ENCODE results near the gene ANP32A.
A peak's percentile ranks its signal among the peaks of the same experiment; 100 is the strongest.

ANP32A gene

GRCh38 chr15:68732451-68732850, 88.2 kb downstream of the ANP32A start:
- DNase-seq = no peak
- Histone ChIP-seq H3K36me3 (ENCODE audit: control insufficient read depth, insufficient read depth, low read length) (no peaks in the 10 kb centered on the region), H3K4me3 (ENCODE audit: insufficient read depth, low read depth, low read length, poor library complexity, severe bottlenecking) (no peak overlapping the region), H3K27ac (ENCODE audit: insufficient read depth, low read length, poor library complexity, severe bottlenecking) (no peak overlapping the region), H3K4me1 (ENCODE audit: control insufficient read depth, insufficient read depth, low read length, poor library complexity, severe bottlenecking) (no peaks in the 10 kb centered on the region), H3K9me3 (ENCODE audit: control insufficient read depth, low read length) (no peaks in the 10 kb centered on the region), H3K27me3 (replicated peaks; ENCODE audit: control insufficient read depth, insufficient read depth, low read length, poor library complexity, severe bottlenecking) (no peaks in the 10 kb centered on the region)

GRCh38 chr15:68730976-68731897, 89.5 kb downstream of the ANP32A start:
- Histone ChIP-seq H3K36me3 (ENCODE audit: control insufficient read depth, insufficient read depth, low read length) (no peaks in the 10 kb centered on the region), H3K4me3 (ENCODE audit: insufficient read depth, low read depth, low read length, poor library complexity, severe bottlenecking) (no peak overlapping the region), H3K4me1 (ENCODE audit: control insufficient read depth, insufficient read depth, low read length, poor library complexity, severe bottlenecking) (no peaks in the 10 kb centered on the region), H3K9me3 (ENCODE audit: control insufficient read depth, low read length) (no peaks in the 10 kb centered on the region), H3K27me3 (replicated peaks; ENCODE audit: control insufficient read depth, insufficient read depth, low read length, poor library complexity, severe bottlenecking) (no peaks in the 10 kb centered on the region), H3K27ac (ENCODE audit: insufficient read depth, low read length, poor library complexity, severe bottlenecking) (no peak overlapping the region)
- no peak for DNase-seq

GRCh38 chr15:68730471-68730919, 90.2 kb downstream of the ANP32A start:
- DNase-seq = peak in 1 of 3 donors; percentile 7

GRCh38 chr15:68729789-68730411, 90.8 kb downstream of the ANP32A start:
- no peaks in the 10 kb centered on the region for H3K4me1 ChIP-seq (ENCODE audit: control insufficient read depth, insufficient read depth, low read length, poor library complexity, severe bottlenecking)
- no peak overlapping the region for H3K27ac ChIP-seq (ENCODE audit: insufficient read depth, low read length, poor library complexity, severe bottlenecking)
- no peaks in the 10 kb centered on the region for H3K27me3 ChIP-seq (replicated peaks; ENCODE audit: control insufficient read depth, insufficient read depth, low read length, poor library complexity, severe bottlenecking)
- H3K4me3 ChIP-seq (ENCODE audit: insufficient read depth, low read depth, low read length, poor library complexity, severe bottlenecking) = no peak overlapping the region
- no peaks in the 10 kb centered on the region for H3K9me3 ChIP-seq (ENCODE audit: control insufficient read depth, low read length)
- DNase-seq = no peak
- no peaks in the 10 kb centered on the region for H3K36me3 ChIP-seq (ENCODE audit: control insufficient read depth, insufficient read depth, low read length)

More at GRCh38 chr15:68730471-68730919, 90.2 kb downstream of the ANP32A start:
- no peaks in the 10 kb centered on the region for H3K9me3 ChIP-seq (ENCODE audit: control insufficient read depth, low read length)
- no peaks in the 10 kb centered on the region for H3K27me3 ChIP-seq (replicated peaks; ENCODE audit: control insufficient read depth, insufficient read depth, low read length, poor library complexity, severe bottlenecking)
- no peak overlapping the region for H3K27ac ChIP-seq (ENCODE audit: insufficient read depth, low read length, poor library complexity, severe bottlenecking)
- no peaks in the 10 kb centered on the region for H3K36me3 ChIP-seq (ENCODE audit: control insufficient read depth, insufficient read depth, low read length)
- no peak overlapping the region for H3K4me3 ChIP-seq (ENCODE audit: insufficient read depth, low read depth, low read length, poor library complexity, severe bottlenecking)
- no peaks in the 10 kb centered on the region for H3K4me1 ChIP-seq (ENCODE audit: control insufficient read depth, insufficient read depth, low read length, poor library complexity, severe bottlenecking)

Data from effector memory CD4-positive, alpha-beta T cell (primary cell).